Neutrophil (primary cell): ENCODE data around the gene SLC12A8.

Experiments
- H3K27ac ChIP-seq: fragments of 200-600 bp; sonication (generic); 2 replicates; pipeline ENCODE4 v1.5.1; 2016; ENCODE audit warnings: mild to moderate bottlenecking, moderate library complexity
- H3K27me3 ChIP-seq: fragments of 200-600 bp; sonication (generic); 2 replicates; pipeline ENCODE4 v1.6.0; 2016; ENCODE audit warnings: mild to moderate bottlenecking
- H3K36me3 ChIP-seq: fragments of 200-600 bp; sonication (generic); 2 replicates; pipeline ENCODE4 v1.5.1; 2017
- H3K4me1 ChIP-seq, 2 experiments: fragments of 200-600 bp in 1 of 2; sonication (generic) in 1 of 2; 1 replicate in 1 of 2; 2 replicates in 1 of 2; pipeline versions ENCODE4 v1.5.1 to v1.6.1; 2013 to 2016; ENCODE audit warnings: low read depth in 1 of 2, low read length in 1 of 2, mild to moderate bottlenecking in 1 of 2, moderate library complexity in 1 of 2; ENCODE audit not compliant: control insufficient read depth in 1 of 2, insufficient read depth in 1 of 2
- H3K4me3 ChIP-seq, 2 experiments: fragments of 200-600 bp in 1 of 2; sonication (generic) in 1 of 2; 1 replicate in 1 of 2; 2 replicates in 1 of 2; pipeline ENCODE4 v1.5.1; 2013 to 2016; ENCODE audit warnings: low read depth in 1 of 2, low read length in 1 of 2, mild to moderate bottlenecking in 1 of 2, moderate library complexity in 1 of 2
- H3K9me3 ChIP-seq: fragments of 200-600 bp; sonication (generic); 2 replicates; pipeline ENCODE4 v1.5.1; 2016
- TF ChIP-seq, protein P1 (sequence below): fragments of 200-600 bp; sonication (generic); IDR thresholded peaks from 2 replicates; pipeline ENCODE4 v1.5.1; 2016; ENCODE audit warnings: antibody characterized with exemption

Gene SLC12A8

GRCh38 chr3:125128861-125129501, 83.6 kb downstream of the SLC12A8 start:
- Histone ChIP-seq H3K36me3 (no peaks in the 10 kb centered on the region), H3K27ac (no peak overlapping the region), H3K4me3 (no peak overlapping the region), H3K9me3 (no peaks in the 10 kb centered on the region), H3K27me3 (no peaks in the 10 kb centered on the region), H3K4me1 (no peaks in the 10 kb centered on the region)
- TF ChIP-seq, protein P1, sequence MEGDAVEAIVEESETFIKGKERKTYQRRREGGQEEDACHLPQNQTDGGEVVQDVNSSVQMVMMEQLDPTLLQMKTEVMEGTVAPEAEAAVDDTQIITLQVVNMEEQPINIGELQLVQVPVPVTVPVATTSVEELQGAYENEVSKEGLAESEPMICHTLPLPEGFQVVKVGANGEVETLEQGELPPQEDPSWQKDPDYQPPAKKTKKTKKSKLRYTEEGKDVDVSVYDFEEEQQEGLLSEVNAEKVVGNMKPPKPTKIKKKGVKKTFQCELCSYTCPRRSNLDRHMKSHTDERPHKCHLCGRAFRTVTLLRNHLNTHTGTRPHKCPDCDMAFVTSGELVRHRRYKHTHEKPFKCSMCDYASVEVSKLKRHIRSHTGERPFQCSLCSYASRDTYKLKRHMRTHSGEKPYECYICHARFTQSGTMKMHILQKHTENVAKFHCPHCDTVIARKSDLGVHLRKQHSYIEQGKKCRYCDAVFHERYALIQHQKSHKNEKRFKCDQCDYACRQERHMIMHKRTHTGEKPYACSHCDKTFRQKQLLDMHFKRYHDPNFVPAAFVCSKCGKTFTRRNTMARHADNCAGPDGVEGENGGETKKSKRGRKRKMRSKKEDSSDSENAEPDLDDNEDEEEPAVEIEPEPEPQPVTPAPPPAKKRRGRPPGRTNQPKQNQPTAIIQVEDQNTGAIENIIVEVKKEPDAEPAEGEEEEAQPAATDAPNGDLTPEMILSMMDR: no peak

GRCh38 chr3:125126323-125126722, 86.2 kb downstream of the SLC12A8 start:
- no peaks in the 10 kb centered on the region for H3K4me1 ChIP-seq
- no peak overlapping the region for H3K27ac ChIP-seq
- no peaks in the 10 kb centered on the region for H3K9me3 ChIP-seq
- H3K27me3 ChIP-seq: no peaks in the 10 kb centered on the region
- TF ChIP-seq, protein P1: no peak
- no peaks in the 10 kb centered on the region for H3K36me3 ChIP-seq
- H3K4me3 ChIP-seq: no peak overlapping the region

- Histone ChIP-seq H3K4me3 (no peak overlapping the region), H3K4me1 (no peaks in the 10 kb centered on the region), H3K27ac (no peak overlapping the region), H3K36me3 (no peaks in the 10 kb centered on the region), H3K27me3 (peaks cover 2% of the 10 kb centered on the region), H3K9me3 (no peaks in the 10 kb centered on the region)
- TF ChIP-seq, protein P1: no peak
These were observed 86.7 kb downstream of the SLC12A8 start for GRCh38 chr3:125125821-125126245.

- Histone ChIP-seq H3K9me3 (no peaks in the 10 kb centered on the region), H3K4me1 (no peaks in the 10 kb centered on the region), H3K27me3 (peaks cover 10% of the 10 kb centered on the region), H3K36me3 (no peaks in the 10 kb centered on the region), H3K4me3 (no peak overlapping the region), H3K27ac (no peak overlapping the region)
- TF ChIP-seq, protein P1: no peak
These were observed 88.9 kb downstream of the SLC12A8 start for GRCh38 chr3:125123451-125124305.

DNA sequence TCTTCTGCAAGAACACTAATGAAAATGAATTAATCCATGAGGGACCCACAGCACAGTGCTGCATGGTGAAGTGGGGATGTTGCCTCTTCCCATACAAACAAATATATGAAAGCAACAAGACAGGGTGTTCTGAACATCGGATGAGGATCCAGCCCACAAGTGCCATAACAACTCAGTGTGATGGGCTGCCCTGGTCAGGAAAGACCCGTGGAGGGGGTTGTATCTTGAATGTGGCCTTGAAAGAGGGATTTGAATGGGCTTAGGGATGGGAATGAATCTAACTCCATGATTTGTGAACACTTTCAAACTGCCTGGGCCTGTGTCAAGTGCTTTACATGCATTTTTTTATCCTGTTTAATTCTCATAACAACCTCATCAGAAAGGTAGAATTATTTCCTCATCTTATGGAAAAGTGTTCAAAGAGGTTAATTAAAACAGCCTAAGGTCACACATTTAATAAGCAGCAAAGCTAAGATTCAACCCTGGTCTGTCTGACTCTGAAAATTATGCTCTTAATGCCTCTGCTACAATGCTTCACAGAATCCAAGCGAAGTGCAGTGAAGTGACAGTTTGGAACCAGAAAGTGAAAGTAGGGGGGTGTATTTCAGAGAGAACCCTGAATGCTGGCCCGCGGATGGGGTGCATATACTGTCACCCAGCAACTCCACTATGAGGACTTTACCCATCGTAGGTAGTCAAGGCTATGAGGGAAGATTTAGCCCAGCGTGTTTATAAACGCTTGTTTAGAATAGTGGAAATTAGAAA, 91.1 kb downstream of the SLC12A8 start:
- no peaks in the 10 kb centered on the region for H3K4me1 ChIP-seq
- peaks cover 10% of the 10 kb centered on the region for H3K27me3 ChIP-seq

More for the DNA sequence above, 91.1 kb downstream of the SLC12A8 start:
- Histone ChIP-seq H3K27ac (no peak overlapping the region), H3K4me3 (no peak overlapping the region), H3K9me3 (no peaks in the 10 kb centered on the region), H3K36me3 (no peaks in the 10 kb centered on the region)
- TF ChIP-seq, protein P1: no peak
